Stimulated activated CD4-positive, alpha-beta T cell treated with anti-CD3 and anti-CD28 coated beads, Interleukin-1b, Interleukin-23, amount 100 ng/mL, for 4 hours (primary cell): ENCODE measurements around the gene CUX1.
"Not testable (repeated sequence)": the region's sequence is repeated elsewhere in the genome, so short reads cannot be mapped to it uniquely, and the experiment has no call there.

Source experiments
- DNase-seq, 2 donors: peaks; one replicate each; pipeline ENCODE4 v3.0.0-alpha.2; 2020; ENCODE audit warnings: low read depth in 2 of 2

Gene CUX1

GRCh38 chr7:102328863-102329262 is 511.4 kb downstream of the CUX1 start:
- not testable (repeated sequence) for DNase-seq

- not testable (repeated sequence) for DNase-seq
Measured at GRCh38 chr7:102329366-102329765, 511.9 kb downstream of the CUX1 start.

- not testable (repeated sequence) for DNase-seq
Measured at GRCh38 chr7:102330666-102331460, 513.4 kb downstream of the CUX1 start.
